ENCODE data around the gene SELENOP. TPM values are rescaled to one million over a fixed set of nuclear protein-coding genes. Genes with fewer than 3 reads are reported as not detected.
A peak's percentile ranks its signal among the peaks of the same experiment; 100 is the strongest.

The SELENOP gene
- total and polyA plus RNA-seq, 9 of the 15 experiments (the other 6 are each of a cell fraction or from before 2014, with no cell fraction given) = 3.2 to 6.3 (median 4.5) TPM

- TF ChIP-seq POLR2B (IDR thresholded peaks at IDR 0.05; ENCODE audit: low read depth, partially characterized antibody) (peak; percentile 57), ZEB2 (IDR thresholded peaks at IDR 0.05) (peak; percentile 27; the same call in 1 of the 2 replicates), MYC (IDR thresholded peaks at IDR 0.05; ENCODE audit: low read depth, low read length) (no peak), MYC (CRISPR knock-in tag; IDR thresholded peaks at IDR 0.05; ENCODE audit: borderline replicate concordance, low read depth) (no peak), EHMT2 (IDR thresholded peaks at IDR 0.05) (no peak), BACH1 (tag; IDR thresholded peaks at IDR 0.05) (0 out of 2 replicates have a peak, but pooled peaks have one; percentile 59), JUN (IDR thresholded peaks at IDR 0.05; ENCODE audit: borderline replicate concordance, low read depth, low read length) (no peak), JUN (CRISPR knock-in tag; IDR thresholded peaks at IDR 0.05; ENCODE audit: borderline replicate concordance) (no peak), ESRRA (IDR thresholded peaks at IDR 0.05; ENCODE audit: borderline replicate concordance, low read depth) (no peak; the same call in 1 of the 2 replicates), GTF3C2 (IDR thresholded peaks at IDR 0.05; ENCODE audit: borderline replicate concordance, extremely low read depth, insufficient read length) (no peak), HNRNPH1 (optimal IDR thresholded peaks at IDR 0.05; ENCODE audit: low read depth, low read length) (no peak), CTBP1 (IDR thresholded peaks at IDR 0.05; ENCODE audit: borderline replicate concordance) (no peak), ZBTB11 (CRISPR knock-in tag; IDR thresholded peaks at IDR 0.05) (no peak), PRMT5 (CRISPR knock-in tag; IDR thresholded peaks at IDR 0.05) (no peak)
- TF ChIP-seq, protein P1, sequence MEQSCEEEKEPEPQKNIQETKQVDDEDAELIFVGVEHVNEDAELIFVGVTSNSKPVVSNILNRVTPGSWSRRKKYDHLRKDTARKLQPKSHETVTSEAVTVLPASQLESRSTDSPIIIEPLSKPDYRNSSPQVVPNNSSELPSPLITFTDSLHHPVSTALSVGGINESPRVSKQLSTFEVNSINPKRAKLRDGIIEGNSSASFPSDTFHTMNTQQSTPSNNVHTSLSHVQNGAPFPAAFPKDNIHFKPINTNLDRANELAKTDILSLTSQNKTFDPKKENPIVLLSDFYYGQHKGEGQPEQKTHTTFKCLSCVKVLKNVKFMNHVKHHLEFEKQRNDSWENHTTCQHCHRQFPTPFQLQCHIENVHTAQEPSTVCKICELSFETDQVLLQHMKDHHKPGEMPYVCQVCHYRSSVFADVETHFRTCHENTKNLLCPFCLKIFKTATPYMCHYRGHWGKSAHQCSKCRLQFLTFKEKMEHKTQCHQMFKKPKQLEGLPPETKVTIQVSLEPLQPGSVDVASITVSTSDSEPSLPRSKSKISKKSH (CRISPR knock-in tag; IDR thresholded peaks at IDR 0.05) = no peak
Measured at GRCh38 chr5:42811591-42812446, at the start of gene SELENOP (continued).

Measured in K562 (cell line).